Smooth muscle cell (in vitro differentiated cells): Measurements from ENCODE around the gene HEATR5A. TPM values are rescaled to one million over a fixed set of nuclear protein-coding genes. Genes with fewer than 3 reads are reported as not detected.

Experiments used
- DNase-seq: peaks from one replicate; lab custom pipeline; 2025; ENCODE audit not compliant: unreplicated experiment; lab: John Stamatoyannopoulos, UW
- H2AFZ ChIP-seq: fragments of 200-600 bp; sonication (generic); 2 replicates; pipeline ENCODE4 v1.6.0; 2016; ENCODE audit warnings: antibody characterized with exemption, low read depth, mild to moderate bottlenecking
- H3F3A ChIP-seq: fragments of 200-600 bp; sonication (generic); 2 replicates; pipeline ENCODE4 v1.6.0; 2017; ENCODE audit warnings: antibody characterized with exemption, low read depth
- H3K27ac ChIP-seq: fragments of 200-600 bp; sonication (generic); 2 replicates; pipeline ENCODE4 v1.5.1; 2016; ENCODE audit warnings: low read depth, mild to moderate bottlenecking
- H3K27me3 ChIP-seq: fragments of 200-600 bp; sonication (generic); 2 replicates; pipeline ENCODE4 v1.6.1; 2016; ENCODE audit warnings: low read depth, mild to moderate bottlenecking
- H3K36me3 ChIP-seq: fragments of 200-600 bp; sonication (generic); 2 replicates; pipeline ENCODE4 v1.5.1; 2016; ENCODE audit warnings: low read depth
- H3K4me1 ChIP-seq: fragments of 200-600 bp; sonication (generic); 2 replicates; pipeline ENCODE4 v1.5.1; 2016; ENCODE audit warnings: low read depth
- H3K4me2 ChIP-seq: fragments of 200-600 bp; sonication (generic); 2 replicates; pipeline ENCODE4 v1.6.0; 2016; ENCODE audit warnings: mild to moderate bottlenecking
- H3K4me3 ChIP-seq: fragments of 200-600 bp; sonication (generic); 2 replicates; pipeline ENCODE4 v1.5.1; 2016; ENCODE audit warnings: mild to moderate bottlenecking
- H3K79me2 ChIP-seq: fragments of 200-600 bp; sonication (generic); 2 replicates; pipeline ENCODE4 v1.6.0; 2016; ENCODE audit warnings: low read depth, mild to moderate bottlenecking
- H3K9ac ChIP-seq: fragments of 200-600 bp; sonication (generic); 2 replicates; pipeline ENCODE4 v1.6.0; 2016; ENCODE audit warnings: low read depth
- H3K9me3 ChIP-seq: fragments of 200-600 bp; sonication (generic); replicated peaks from 2 replicates; pipeline ENCODE4 v1.5.1; 2016; ENCODE audit warnings: low read depth
- H4K20me1 ChIP-seq: fragments of 200-600 bp; sonication (generic); 2 replicates; pipeline ENCODE4 v1.6.0; 2016; ENCODE audit warnings: low read depth
- whole genome bisulfite sequencing: methylation state at CpG from one replicate; pipeline ENCODE4 v1.1.7; 2016; ENCODE audit warnings: low lambda C conversion rate; 5-methylcytosine and 5-hydroxymethylcytosine counted together
- polyA plus RNA-seq: library from polyadenylated mRNA; unstranded; fragments of >200 nt; fragmentation: Nextera tagmentation; extraction: Ambion mirVana; gene quantifications from 2 replicates; pipeline ENCODE4 v1.2.1, GENCODE V29; 2016
- total RNA-seq: library from RNA; depleted of rRNA; stranded (reverse); fragments of >200 nt; gene quantifications from 2 replicates; pipeline ENCODE4 v1.2.3, GENCODE V29; 2014
- TF ChIP-seq, protein P1 (sequence below): fragments of 200-600 bp; sonication (generic); IDR thresholded peaks from 2 replicates; pipeline ENCODE4 v1.5.1; 2017; ENCODE audit warnings: borderline replicate concordance, mild to moderate bottlenecking, antibody characterized with exemption; ENCODE audit not compliant: insufficient read depth, poor library complexity, severe bottlenecking

The HEATR5A gene
- total and polyA plus RNA-seq, 2 experiments from 2014 or later, result 28.5 to 49.8 TPM

DNA sequence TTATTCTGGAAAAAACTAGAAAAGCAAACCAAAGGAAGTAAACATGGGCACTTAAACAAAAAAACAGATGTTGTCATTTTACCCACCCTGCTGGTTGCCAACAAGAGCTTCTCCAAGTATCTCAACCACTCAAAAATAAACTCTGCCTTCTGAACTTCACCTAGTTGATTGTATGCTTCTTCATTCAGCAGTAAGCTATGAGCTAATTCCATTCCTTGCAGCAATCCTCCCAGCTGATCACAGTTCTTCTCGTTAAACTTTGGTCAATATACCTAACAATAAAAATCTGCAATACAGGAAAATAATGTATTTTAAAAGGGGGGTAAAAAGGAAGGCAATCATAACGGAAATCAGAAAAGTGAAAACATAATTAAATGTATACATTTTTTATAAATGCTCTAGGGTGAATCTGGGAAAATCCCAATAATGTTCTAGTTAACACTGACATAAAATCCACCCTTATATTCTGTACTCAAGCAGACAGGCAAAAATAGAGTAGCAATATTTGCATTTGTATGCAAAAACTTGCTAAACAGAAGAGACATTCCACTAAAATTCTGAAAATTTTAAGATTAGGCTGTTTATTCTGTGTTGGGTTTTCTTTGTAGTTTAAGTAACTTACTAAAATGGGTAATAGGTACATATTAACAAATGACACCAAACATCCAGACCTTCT lies 17.4 kb downstream of the HEATR5A start:
- H3F3A ChIP-seq, result no peaks in the 10 kb centered on the region
- H4K20me1 ChIP-seq, result peaks cover 49% of the 10 kb centered on the region
- H3K27me3 ChIP-seq, result no peaks in the 10 kb centered on the region
- WGBS, result 96% methylated on average over 2 of the region's 2 CpGs
- no peak overlapping the region for H2AFZ ChIP-seq
- H3K4me2 ChIP-seq, result no peak overlapping the region
- no peak overlapping the region for H3K4me3 ChIP-seq
- TF ChIP-seq, protein P1, sequence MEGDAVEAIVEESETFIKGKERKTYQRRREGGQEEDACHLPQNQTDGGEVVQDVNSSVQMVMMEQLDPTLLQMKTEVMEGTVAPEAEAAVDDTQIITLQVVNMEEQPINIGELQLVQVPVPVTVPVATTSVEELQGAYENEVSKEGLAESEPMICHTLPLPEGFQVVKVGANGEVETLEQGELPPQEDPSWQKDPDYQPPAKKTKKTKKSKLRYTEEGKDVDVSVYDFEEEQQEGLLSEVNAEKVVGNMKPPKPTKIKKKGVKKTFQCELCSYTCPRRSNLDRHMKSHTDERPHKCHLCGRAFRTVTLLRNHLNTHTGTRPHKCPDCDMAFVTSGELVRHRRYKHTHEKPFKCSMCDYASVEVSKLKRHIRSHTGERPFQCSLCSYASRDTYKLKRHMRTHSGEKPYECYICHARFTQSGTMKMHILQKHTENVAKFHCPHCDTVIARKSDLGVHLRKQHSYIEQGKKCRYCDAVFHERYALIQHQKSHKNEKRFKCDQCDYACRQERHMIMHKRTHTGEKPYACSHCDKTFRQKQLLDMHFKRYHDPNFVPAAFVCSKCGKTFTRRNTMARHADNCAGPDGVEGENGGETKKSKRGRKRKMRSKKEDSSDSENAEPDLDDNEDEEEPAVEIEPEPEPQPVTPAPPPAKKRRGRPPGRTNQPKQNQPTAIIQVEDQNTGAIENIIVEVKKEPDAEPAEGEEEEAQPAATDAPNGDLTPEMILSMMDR, result no peak
- H3K9ac ChIP-seq, result no peak overlapping the region
- peaks cover 22% of the 10 kb centered on the region for H3K36me3 ChIP-seq
- no peak overlapping the region for H3K27ac ChIP-seq
- H3K9me3 ChIP-seq, result no peaks in the 10 kb centered on the region
- H3K79me2 ChIP-seq, result peaks cover 34% of the 10 kb centered on the region
- no peak for DNase-seq
- no peaks in the 10 kb centered on the region for H3K4me1 ChIP-seq

DNA sequence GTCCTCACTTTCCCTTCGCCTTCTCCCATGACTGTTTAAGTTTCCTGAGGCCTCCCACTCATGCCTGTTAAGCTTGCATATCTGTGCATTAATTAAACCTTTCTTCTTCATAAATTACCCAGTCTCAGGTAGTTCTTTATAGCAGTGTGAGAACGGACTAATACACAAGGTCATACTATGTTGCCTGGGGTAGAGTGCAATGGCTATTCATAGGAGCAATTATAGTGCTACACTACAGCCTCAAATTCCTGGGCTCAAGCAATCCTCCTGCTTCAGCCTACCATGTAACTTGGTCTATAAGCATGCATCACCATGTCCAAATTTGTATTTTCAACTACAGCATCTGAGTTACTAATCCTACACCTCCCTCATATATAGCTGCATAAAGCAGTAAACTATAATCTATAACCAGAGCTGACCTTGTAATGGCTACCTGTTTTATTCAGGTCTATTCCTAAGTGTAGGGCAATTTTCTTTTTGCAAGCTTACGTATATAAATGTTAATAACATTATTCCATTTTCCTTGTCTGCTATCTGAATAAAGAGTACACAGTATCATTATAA lies 18.9 kb downstream of the HEATR5A start:
- Histone ChIP-seq H4K20me1 (peaks cover 37% of the 10 kb centered on the region), H3K27ac (no peak overlapping the region), H3F3A (no peaks in the 10 kb centered on the region), H3K79me2 (peaks cover 24% of the 10 kb centered on the region), H3K27me3 (no peaks in the 10 kb centered on the region), H3K4me3 (no peak overlapping the region), H2AFZ (no peak overlapping the region), H3K9ac (no peak overlapping the region), H3K4me2 (no peak overlapping the region), H3K4me1 (no peaks in the 10 kb centered on the region), H3K36me3 (peaks cover 25% of the 10 kb centered on the region), H3K9me3 (no peaks in the 10 kb centered on the region)
- TF ChIP-seq, protein P1, result no peak
- WGBS, result 95% methylated on average over 3 of the region's 3 CpGs
- DNase-seq, result no peak

DNA sequence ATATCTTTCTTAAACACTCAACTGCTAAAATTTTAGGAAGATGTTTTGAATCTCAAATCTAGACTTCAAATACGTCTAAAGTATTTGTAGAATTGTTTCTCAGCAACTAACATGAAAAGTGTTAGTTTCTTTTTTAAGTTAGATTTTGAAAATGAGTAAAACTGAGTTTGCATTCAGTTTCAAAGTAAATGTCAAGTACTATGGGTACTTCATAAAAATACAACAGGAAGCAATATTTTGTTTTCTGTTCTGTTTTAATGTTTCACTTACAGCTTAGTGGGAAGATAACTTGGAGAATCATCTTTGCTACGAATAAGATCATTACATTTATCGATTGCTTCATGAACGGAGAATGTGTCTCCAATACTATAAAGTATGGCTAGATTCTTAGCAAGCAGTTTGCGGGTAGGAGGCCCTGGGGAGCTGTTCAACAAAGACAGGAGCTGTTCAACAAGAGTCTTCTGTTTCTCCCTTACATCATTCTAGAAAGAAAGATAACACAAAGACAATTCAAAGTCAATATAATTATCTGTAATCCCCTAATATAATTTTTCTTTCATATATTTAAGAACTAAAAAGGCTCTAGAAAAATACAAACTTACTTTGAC lies 20.2 kb downstream of the HEATR5A start:
- no peaks in the 10 kb centered on the region for H3K4me1 ChIP-seq
- H3K27me3 ChIP-seq, result no peaks in the 10 kb centered on the region
- no peak overlapping the region for H3K27ac ChIP-seq
- no peaks in the 10 kb centered on the region for H3K9me3 ChIP-seq
- peaks cover 24% of the 10 kb centered on the region for H4K20me1 ChIP-seq
- TF ChIP-seq, protein P1, result no peak
- DNase-seq, result no peak
- peaks cover 30% of the 10 kb centered on the region for H3K36me3 ChIP-seq
- H3K4me2 ChIP-seq, result no peak overlapping the region
- H2AFZ ChIP-seq, result no peak overlapping the region
- no peaks in the 10 kb centered on the region for H3F3A ChIP-seq
- WGBS, result 98% methylated on average over 5 of the region's 5 CpGs
- H3K79me2 ChIP-seq, result peaks cover 11% of the 10 kb centered on the region
- no peak overlapping the region for H3K4me3 ChIP-seq
- H3K9ac ChIP-seq, result no peak overlapping the region
